ENCODE results near the gene SMC2. TPM values are rescaled to one million over a fixed set of nuclear protein-coding genes. Genes with fewer than 3 reads are reported as not detected.

The SMC2 gene
- total RNA-seq, result 1 to 10 TPM; 2.5 to 6.2 (median 4.6) TPM

- peak; percentile 48 to 67 for TF ChIP-seq POLR2A (IDR thresholded peaks at IDR 0.05)
- TF ChIP-seq, protein P1, sequence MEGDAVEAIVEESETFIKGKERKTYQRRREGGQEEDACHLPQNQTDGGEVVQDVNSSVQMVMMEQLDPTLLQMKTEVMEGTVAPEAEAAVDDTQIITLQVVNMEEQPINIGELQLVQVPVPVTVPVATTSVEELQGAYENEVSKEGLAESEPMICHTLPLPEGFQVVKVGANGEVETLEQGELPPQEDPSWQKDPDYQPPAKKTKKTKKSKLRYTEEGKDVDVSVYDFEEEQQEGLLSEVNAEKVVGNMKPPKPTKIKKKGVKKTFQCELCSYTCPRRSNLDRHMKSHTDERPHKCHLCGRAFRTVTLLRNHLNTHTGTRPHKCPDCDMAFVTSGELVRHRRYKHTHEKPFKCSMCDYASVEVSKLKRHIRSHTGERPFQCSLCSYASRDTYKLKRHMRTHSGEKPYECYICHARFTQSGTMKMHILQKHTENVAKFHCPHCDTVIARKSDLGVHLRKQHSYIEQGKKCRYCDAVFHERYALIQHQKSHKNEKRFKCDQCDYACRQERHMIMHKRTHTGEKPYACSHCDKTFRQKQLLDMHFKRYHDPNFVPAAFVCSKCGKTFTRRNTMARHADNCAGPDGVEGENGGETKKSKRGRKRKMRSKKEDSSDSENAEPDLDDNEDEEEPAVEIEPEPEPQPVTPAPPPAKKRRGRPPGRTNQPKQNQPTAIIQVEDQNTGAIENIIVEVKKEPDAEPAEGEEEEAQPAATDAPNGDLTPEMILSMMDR (IDR thresholded peaks at IDR 0.05 in 4 of 5, conservative IDR thresholded peaks at IDR 0.05 in 1 of 5), result no peak
- peaks cover 28% of the 10 kb centered on the region in 2 donors for H3K4me1 ChIP-seq
- ATAC-seq, result peak; percentile 95 to 96
- no peaks in the 10 kb centered on the region for H3K36me3 ChIP-seq
- H3K27me3 ChIP-seq, result no peaks in the 10 kb centered on the region
- H3K27ac ChIP-seq, result peak within 1 kb of the TSS; percentile 87 to 98 (median 92)
- H3K9me3 ChIP-seq, result no peaks in the 10 kb centered on the region
- intact Hi-C loops (cut with DNase I; ENCODE audit: low total_unique reads) (loop anchor here (5.0 kb wide), 1 partner anchor 653 kb away; the partner anchor contains the start of gene NIPSNAP3A), in situ Hi-C loops (cut with MboI; ENCODE audit: low sequenced_read_pairs in 4 of 4) (no loop called here)
- H3K4me3 ChIP-seq, result peak within 1 kb of the TSS; percentile 80 to 87 (median 84)
- DNase-seq, result peak; percentile 79 to 85
Observed at GRCh38 chr9:104093647-104094533, at the start of gene SMC2. Gene SMC2, plus strand, starts transcription at chr9:104094309. Its CDS starts 1,076 bp downstream, at chr9:104095385.

- H3K36me3 ChIP-seq, result no peaks in the 10 kb centered on the region
- no peak overlapping the region for H3K4me3 ChIP-seq
- DNase-seq (no peak), ATAC-seq (no peak)
- no peaks in the 10 kb centered on the region for H3K9me3 ChIP-seq
- intact Hi-C loops (cut with DNase I; ENCODE audit: low total_unique reads), result no loop called here
- in situ Hi-C loops (cut with MboI; ENCODE audit: low sequenced_read_pairs in 4 of 4), result no loop called here
- no peak for TF ChIP-seq POLR2A (IDR thresholded peaks at IDR 0.05)
- TF ChIP-seq, protein P1 (IDR thresholded peaks at IDR 0.05 in 4 of 5, conservative IDR thresholded peaks at IDR 0.05 in 1 of 5), result no peak
- H3K4me1 ChIP-seq, result no peaks in the 10 kb centered on the region
- no peak overlapping the region for H3K27ac ChIP-seq
- no peaks in the 10 kb centered on the region for H3K27me3 ChIP-seq
Observed at GRCh38 chr9:104068546-104068945, 25.6 kb upstream of the SMC2 start.

DNA sequence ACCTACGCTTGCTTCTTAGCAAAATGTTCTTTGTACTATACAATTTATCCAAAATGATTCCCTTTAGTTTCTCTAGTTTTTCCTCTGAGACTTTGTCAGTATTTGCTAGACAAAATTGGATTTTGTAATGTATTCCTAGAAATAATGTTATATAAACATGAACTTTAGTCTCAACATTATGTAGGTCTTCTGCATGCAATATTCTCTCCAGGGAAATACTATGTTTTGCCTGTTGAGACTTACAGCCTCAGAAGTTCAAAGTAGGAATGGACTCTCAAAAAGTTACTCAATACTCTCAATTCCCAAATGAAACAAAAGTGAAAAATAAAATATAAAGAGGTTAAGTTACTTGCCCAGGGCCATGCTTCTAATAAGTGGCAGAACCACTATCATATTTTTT, 24.8 kb upstream of the SMC2 start:
- H3K9me3 ChIP-seq, result no peaks in the 10 kb centered on the region
- TF ChIP-seq, protein P1 (IDR thresholded peaks at IDR 0.05 in 4 of 5, conservative IDR thresholded peaks at IDR 0.05 in 1 of 5), result no peak
- TF ChIP-seq POLR2A (IDR thresholded peaks at IDR 0.05), result no peak
- peaks cover 0 to 2% of the 10 kb centered on the region in 2 donors for H3K4me1 ChIP-seq

GRCh38 chr9:104071589-104071988, 22.5 kb upstream of the SMC2 start:
- Histone ChIP-seq H3K27ac (no peak overlapping the region), H3K27me3 (no peaks in the 10 kb centered on the region), H3K4me3 (no peak overlapping the region), H3K9me3 (no peaks in the 10 kb centered on the region), H3K36me3 (no peaks in the 10 kb centered on the region), H3K4me1 (peaks cover 0 to 7% of the 10 kb centered on the region in 2 donors)
- intact Hi-C loops (cut with DNase I; ENCODE audit: low total_unique reads), result no loop called here
- DNase-seq (no peak), ATAC-seq (no peak)
- in situ Hi-C loops (cut with MboI; ENCODE audit: low sequenced_read_pairs in 4 of 4), result no loop called here
- no peak for TF ChIP-seq POLR2A (IDR thresholded peaks at IDR 0.05)
- TF ChIP-seq, protein P1 (IDR thresholded peaks at IDR 0.05 in 4 of 5, conservative IDR thresholded peaks at IDR 0.05 in 1 of 5), result no peak

More for the DNA sequence above, 24.8 kb upstream of the SMC2 start:
- ATAC-seq (no peak), DNase-seq (no peak)
- intact Hi-C loops (cut with DNase I; ENCODE audit: low total_unique reads) (no loop called here), in situ Hi-C loops (cut with MboI; ENCODE audit: low sequenced_read_pairs in 4 of 4) (no loop called here)
- H3K27me3 ChIP-seq, result no peaks in the 10 kb centered on the region
- no peak overlapping the region for H3K4me3 ChIP-seq
- H3K36me3 ChIP-seq, result no peaks in the 10 kb centered on the region
- H3K27ac ChIP-seq, result no peak overlapping the region
